ENCODE data around the gene LENEP.

LENEP gene, protein sequence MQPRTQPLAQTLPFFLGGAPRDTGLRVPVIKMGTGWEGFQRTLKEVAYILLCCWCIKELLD

DNA sequence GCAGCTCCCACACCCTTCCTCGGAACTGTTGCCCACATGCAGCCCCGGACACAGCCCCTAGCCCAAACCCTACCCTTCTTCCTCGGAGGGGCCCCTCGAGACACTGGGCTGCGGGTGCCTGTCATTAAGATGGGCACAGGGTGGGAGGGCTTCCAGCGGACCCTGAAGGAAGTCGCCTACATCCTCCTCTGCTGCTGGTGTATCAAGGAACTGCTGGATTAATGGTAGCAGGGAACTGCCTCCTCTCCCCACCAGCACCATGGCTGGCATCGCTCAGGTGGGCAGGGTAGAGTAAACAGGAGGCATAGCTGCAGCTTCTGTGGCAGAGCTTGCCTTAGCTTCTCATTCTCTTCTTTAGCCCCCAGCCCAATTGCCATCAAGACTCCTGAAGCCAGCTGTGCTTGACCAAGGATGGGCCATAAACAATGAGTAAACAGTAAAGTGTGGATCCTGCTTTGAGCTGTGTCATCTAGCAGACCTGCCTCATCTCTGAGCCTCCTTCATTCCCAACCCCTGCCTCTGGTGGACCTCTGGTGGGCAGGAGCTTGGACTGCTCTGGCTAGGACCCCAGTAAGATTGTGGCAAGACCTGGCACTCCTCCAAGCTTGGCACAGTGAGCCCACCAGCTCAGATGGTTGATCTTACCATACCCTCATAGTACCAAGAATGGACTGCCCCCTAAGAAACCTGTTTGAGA, at the start of gene LENEP:
TSS of gene LENEP (plus strand) at position 15 of the 697 bp plus-strand sequence. CDS start at position 37, 22 bp downstream.
- no peak for DNase-seq

DNA sequence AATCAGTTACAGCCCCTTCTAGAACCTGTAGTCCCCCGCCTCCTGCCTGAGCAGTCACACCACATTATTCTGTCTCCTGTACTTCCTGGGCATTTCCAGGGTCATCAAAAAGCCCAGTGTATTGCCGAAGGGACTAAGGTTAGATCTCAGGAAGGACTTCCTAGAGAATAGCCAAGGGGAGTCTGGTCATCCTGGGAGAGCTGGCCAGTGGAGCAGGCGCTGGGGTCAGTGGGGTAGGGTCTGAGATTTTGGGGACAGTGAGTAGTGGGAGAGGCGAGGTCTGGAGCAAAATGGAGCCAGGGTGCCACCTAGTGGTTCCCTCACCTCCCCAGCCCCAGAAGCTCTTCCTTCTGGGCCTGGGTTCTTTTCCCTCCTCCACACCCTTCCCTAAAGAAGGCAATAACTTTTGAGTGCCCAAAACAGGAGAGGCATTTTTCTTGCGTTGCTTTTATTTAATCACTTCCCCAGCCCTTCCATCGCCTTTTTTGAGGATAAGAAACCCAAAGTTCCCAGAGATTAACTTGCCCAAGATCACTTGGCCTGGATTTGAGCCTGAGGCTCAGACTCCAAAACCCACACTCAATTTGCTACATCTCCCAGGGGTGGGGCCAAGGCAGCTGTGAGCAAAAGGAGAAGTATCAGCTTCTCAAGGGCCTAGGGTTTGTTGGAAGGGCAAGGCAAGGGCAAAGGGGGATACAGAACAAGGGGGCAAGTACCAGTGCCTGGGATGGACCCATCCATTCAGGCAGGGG, 49.6 kb upstream of the LENEP start:
- DNase-seq = no peak

DNA sequence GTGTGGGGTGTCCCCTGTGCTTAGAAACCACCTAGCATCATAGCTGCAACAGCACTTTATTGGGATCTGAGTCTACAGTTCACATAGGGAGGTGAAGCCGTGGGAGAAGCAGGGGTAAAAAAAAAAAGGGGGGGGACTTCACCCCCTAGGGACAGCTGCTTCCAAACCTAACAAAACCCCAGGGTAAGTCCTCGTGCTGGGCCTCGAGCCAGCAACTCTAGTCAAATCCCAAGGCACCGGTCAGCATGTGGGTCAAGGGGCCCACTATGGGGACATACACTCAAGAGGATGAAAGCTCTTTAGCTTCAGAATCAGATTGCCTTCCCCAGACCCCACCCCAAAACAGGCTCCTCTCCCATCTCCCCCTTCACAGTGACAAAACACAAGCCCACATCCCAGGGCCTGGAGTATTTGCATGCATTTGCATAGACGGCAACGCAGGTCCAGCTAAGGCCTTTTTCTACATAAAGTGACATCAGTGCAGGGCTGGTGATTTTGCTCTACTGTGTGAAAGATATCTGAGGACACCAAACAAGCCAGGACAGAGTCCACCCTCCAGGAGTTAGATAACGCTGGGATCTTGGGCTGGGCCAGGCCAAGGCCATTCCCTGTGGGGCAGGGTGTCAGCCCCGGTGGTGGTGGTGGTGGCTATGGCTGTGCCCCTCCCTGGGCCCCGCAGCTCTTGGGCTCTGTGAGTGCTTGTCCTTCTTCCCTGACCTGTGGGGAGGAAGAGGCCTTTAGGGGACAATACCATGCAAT, 48.8 kb upstream of the LENEP start:
- no peak for DNase-seq

DNA sequence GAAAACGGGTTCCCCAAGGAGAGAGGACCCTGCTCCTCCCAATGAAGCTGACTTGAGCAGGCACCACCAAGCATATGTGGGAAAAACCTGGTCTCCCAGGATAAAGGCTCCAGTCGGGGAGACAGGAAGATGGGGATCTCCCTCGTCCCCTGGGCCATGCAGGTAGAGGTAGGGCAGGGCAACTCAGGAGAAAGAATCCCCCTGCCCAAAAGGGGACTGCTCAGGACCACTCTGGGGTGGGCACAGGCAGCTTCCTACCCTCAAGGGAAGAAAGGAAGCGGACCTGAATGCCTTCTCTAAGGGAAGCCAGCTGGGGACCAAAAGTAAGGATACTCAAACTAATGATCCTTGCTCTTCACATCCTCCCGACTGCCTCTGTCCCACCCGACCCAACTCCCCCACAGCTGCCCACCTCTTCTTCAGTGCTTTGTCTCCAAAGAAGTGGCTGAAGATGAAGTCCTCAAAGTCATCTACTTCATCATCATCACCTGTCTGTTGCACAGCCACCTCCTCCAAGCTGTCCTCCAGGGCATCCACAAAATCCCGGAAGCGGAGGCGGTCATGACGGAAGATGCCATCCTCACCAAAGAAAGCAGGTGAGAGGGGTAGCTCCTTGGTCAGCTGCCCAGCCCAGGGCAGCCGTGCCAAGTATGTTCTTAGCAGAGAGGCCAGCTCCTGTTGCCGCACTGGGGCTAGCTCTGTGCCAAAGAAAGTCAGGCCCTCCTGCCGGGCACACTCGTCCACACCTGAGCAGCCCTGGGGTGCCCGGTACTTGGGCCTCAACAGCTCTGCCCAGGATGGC, 48.0 kb upstream of the LENEP start:
- no peak for DNase-seq

DNA sequence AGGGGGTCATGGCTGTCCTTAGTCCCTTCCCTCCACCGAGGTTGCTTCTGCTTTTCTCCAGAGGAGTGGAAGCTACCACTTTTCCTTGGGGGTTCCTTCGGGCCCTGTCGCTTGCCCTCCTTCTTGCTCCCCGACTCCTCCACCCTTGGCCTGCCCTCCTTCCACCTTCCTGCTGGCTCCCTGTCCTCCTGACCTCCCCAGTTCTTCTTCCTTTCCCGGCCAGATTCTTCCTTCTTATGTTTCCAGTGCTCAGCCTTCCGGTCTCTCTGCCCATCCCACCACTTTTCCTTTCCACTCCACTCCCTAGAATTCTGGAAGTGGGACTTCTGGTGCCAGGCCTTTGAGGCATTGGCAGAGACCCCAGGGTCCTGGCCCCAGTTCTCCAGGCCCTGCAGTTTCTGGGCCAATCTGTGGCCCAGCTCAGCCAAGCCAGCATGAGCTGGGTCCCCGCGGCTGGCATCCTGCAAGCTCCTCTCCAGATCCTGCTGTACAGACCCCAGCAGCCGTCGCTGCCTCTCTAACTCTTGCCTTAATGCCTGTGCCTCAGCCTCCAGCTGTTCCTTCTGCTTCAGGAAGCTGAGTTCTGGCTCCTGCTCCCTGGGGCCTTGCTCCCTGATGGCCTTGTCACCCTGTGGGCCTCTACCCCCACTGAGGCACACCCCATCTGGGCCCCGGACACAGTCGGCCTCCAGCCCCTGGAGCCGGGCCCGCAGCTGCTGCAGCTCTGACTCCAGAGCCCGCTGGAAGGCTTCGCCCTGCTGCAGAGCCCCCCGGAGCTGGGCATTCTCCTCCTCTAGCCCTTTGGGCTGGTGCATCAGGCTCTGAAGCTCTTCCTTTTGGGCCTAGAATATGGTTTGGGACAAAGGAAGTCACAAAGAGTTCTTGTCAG, 47.2 kb upstream of the LENEP start:
- no peak for DNase-seq

DNA sequence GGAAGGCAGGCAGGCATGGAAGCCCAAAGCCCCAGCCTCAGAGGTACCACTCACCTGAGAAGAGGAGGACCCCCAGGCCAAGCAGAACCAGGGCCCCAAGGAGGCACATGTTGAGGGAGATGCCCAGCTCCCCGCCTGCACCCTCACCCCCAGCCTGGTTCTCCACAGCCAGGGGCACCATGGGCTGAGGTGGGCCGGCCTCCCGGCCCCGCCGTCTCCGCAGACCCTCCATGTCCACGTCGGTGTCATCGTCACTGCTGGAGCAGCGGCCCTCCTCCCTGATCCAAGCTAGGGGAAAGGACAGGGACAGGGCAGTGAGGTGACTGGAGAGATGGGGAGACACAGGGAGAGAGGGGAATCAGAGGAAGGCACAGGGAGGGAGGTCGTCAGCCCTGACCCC, 45.3 kb upstream of the LENEP start:
- DNase-seq = no peak

DNA sequence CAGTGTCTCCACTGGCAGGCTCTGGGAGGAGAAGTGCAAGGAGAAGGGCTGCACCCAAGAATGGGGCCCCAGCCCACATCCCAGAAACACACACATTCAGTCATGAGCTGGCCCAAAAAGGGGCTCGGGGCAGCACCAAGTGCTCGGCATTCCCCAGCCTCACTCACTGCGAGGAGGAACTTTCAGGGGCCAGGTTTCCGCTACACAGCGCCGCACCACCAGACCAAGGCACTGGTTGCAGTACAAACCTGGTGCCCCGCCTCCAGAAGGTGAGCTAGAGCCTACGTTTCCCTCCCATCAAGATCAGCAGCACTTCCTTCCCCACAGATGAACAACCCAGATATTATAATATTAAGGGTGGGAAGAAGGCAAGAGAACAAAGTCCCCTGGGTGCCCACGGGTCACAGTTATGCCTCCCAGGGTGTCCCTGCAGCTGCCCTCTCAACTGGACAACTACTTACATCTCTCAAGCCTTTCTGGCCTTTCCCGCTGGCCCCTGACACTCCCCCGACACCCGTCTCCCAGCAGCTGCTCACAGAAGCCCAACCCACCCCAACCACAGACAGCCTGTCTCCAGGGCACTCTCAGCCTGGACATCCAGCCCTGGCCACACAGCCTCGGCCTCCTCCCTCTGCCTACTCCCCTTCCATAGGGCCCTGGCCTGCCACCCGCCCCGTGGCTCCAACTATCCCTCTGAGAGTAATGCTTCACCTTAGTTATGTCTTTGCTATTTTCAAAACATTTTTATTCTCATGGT, 41.3 kb upstream of the LENEP start:
- DNase-seq = no peak

DNA sequence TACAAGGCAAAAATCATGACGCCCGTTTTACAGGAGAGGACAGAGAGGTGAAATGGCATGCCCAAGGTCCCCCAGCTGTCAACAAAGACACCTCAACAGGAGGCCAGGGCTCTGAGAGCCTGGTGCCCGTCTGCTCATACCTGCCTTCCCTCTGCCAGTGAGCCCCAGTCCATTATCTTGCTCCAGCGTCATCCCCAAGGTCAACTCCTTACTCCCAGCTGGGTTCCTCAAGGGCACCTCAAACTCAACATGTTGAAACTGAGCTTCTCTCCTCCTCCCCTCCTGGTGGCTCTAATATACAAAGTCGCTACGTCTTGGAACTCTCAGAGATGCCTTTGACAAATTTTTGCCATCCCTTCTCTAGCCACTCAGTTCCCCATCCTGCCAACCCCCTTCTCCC, 40.7 kb upstream of the LENEP start:
- DNase-seq = no peak

DNA sequence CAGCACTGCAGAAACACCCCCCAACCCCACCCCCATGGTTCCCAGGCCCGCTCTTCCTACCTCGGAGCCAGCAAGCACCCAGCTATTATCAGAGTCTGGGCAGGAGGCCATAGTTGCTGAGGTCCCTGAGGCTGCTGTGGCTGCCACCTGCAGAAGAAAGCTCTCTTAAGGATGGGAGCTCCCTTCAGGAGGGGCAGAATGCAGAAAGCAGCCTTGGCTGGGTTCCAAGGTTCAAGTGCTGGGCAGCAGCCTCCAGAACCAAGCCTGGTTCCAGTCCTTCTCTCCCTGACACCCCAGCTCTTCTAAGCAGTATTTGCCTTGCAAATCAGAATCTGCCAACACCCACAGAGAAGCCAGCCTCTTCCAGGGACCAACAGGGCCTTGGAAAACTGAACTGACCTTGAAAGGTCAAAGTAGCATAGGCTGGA, 39.8 kb upstream of the LENEP start:
- DNase-seq = no peak

DNA sequence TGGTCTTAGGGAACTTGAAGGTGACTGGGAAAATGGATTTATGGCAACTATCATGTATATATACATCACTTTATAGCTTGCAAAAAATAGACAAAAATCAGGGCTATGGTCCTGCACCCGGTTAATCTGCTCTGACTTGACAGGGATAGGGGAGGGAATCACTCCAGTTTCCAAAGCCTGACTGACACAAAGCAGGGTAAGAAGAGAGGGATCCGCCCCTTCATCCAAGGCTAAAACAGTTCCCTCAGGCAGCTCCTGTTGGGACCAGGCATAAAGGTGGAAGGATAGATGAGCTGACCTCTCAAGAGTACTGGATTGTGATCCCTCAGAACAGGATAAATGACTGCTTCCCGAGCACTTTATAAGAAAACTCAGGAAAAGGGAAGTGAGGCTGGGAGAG, 38.8 kb upstream of the LENEP start:
- DNase-seq = no peak

DNA sequence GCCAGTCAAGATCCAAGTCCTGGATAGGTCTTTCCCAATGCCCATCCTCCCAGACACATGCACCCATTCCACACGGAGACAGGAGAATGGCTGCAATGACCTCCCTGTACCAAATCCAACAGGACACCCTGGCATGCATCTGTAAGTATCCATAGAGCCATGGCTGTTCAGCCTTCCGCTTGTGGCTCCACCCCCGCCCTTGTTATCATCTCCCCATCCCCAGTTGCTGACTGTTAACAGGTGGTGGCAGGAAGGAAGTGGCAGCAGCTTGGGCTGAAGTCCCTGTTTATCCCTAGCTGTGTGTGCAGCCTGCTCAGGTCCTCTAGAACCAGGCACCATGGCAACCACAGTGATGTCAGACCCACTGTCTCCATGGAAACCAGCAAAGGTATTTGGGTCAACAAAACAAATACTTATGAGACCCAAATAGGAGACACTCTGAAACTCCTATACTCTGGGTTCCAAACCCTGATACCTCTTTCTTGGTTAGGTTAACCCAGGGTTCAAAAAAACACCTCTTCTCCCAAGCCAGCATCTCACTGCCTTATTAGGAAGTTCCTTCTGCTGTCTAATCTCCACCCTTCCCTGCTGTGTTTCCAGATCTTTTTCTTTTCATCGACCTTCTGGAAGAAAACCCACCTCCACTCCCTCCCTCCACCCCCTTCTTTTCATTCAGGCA, 38.2 kb upstream of the LENEP start:
- DNase-seq = peak; percentile 94

DNA sequence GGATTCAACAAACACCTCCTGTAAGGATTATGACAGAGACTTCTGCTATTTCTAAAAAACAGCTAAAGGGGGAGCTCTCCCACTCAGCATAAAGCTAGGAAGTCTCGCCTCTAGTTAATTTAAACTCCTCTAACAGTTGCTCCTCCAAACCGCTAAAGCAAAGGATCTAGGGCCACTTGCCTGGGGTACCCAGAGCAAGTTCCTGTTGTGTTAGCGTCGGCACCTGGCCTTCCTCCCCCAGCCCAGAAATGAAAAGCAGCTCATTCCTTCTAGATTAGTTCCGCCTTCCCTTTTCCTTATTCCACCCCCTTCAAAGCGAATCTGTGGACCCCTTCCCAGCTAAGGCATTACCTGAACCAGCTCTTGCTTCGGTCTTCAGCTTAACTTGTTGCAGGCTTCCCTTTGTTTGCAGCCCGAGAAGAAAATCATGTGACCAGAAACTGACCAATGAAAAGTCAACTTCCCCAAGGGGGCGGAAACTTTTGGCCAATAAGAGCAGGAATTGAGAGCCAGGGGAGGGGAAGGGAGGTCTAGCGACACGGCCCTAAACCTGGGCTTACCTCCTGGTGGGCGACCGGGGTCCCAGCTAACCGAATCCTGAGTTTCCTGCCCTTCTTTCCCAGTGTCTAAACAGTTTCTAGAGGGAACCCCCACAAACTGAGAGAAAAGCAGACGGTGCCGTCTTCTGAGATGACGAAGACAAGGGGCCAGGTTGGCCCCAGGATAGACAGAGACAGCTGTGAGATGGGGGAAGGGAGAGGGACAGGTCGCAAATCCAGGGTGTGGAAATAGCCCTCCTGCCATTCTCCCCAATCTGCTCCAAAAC, 37.5 kb upstream of the LENEP start, which contains the start of gene PBXIP1:
TSS of gene PBXIP1 (minus strand) at position 382 of the 826 bp plus-strand sequence. CDS start 2,378 bp downstream, outside the sequence.
- peak; percentile 93 for DNase-seq

DNA sequence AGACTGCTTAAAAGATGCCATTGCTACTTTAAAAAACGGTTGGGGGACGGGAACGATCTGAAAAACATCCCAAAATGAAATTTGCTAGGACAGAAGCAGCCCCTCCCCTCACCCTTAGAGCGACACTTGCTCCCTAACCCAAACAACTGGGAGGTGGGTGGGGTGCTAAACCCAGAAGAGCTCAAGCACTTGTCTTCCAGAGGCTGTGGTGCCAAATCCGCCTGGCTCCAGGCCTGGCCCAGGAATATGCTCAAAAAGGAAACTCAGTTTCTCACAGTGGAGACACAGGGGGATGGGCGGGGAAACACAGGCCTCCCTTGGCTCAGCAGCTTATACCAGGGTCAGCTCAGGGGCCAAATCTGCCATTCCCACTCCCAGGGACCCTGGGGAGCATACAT, 36.8 kb upstream of the LENEP start:
- no peak for DNase-seq

DNA sequence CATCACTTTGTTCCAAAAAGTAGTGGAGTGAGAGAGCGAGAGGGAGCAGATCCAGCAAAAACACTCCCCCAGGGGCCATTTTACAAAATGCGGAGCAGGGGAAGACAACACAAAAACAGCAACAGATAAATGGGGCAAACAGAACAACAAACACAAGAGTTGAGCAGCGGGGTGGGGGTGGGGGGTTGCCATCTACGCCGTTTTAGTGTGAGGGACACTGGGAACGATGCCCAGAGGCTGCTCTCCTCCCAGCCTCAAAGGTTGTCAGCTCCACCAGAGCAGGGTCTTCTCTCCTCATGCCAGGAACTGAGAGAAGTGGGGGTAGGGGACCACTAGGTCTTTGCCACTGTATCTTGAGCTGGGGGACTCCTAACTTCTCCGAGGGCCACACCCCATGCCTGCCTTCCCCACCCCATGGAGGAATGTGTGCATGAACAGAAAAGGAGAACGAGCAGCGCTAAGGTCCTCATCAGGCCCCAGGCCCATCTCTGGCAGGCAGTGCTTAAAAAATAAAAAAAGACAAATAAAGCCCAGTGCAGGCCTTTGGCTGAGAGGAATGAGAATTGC, 36.2 kb upstream of the LENEP start:
- DNase-seq = no peak

DNA sequence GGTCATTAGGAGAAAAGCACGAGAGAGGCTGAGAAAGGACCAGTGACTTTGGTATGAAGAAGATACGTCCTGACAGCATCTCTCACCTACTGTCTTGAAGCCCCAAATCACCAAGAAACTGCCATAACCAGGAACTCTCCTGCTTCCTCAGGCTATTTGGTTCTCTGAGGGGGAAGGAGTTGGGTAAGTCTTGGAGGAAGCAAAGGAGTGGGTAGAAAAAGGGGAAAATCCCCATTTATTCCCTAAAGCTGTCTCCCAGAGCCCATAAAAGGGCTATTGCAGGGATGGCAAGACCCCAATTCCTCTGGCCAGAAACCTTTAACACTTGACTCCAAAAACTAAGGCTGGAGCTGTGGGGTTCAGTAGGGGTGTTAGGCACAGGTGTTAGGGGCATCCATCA, 35.4 kb upstream of the LENEP start:
- DNase-seq = no peak

DNA sequence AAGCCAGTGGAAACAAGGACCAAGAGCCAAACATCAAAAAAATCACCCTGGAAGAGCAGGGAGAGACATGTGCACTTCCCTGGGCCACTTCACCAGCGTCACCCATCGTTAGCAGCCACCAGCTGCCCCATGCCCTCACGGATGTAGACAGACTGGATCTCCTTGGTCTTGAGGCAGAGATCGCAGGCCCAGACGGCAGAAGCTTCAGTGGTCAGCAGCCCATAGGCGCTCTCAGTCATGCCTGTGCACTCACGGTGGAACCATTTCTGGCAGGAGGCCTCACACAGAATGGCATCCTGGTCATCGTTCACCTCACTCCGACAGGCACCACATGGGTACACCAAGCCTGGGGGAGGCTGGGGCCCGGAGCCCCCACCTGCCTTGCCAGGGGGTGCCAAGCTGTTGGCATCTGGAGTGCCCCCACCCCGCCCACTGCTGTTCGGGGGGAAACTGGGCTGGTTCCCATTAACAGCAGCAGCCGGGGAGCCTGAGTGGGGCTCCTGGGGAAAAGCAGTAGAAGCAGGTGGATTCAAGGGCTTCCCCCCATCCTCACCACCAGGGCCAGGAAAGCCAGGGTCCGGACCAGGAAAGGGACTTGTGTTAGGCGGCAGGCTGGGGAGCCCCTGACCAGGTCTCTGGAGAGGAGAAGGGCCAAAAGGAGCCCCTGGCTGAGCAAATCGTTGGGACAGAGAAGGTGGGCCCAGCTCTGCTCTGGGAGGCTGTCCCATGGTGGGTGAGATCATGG, 34.5 kb upstream of the LENEP start:
- DNase-seq = no peak

DNA sequence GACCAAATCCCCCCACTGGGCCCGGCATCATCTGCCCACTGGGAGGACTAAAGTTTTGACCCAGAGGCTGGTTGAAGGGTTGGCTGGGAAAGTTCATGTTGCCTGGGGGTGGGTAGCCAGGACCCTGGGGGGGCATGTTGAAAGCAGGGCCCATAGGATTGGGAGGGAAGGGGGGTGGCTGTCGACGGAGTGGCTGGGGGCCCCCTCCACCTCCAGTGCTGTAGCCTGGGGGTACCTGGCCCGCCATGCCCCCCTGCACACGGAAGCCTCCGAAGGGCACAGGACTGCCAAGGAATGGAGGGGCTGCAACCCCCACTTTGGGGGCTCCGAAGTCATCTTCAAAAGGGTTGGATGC, 34.0 kb upstream of the LENEP start:
- no peak for DNase-seq

DNA sequence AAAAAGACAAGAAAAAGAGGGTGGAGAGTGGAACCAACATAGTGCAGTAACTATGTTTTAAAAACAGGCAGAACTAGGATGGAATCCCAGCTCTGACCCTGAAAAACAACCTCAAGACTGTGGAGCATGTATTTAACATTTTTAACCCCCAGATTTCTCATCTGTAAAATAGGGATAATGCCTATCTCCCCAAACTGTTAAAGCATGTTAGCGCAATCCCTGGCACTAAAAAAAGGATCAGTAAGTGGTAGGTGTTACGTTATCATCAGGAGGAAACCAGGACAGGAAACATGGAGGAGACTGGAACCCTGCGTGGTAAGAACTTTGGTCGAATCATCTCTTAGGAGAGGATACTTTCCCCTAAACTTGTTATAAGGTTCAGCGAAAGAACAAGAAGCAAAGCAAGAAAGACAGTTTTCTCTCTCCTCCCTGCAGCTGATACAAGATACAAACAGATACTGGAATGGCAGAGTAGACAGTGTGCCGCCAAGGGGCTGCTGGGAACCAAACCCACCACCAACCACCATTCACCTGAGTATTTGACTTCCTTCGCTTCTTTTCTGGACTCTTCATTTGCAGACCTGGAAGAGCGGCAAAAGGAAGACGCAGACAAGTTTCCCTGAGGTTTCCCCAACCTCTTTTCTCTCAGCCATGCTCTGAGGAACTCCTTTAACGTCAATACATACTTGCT, 32.8 kb upstream of the LENEP start:
- DNase-seq = no peak

All from DMS153 (cell line).